ENCODE data around the gene DLX5.

The DLX5 gene

GRCh38 chr7:97005183-97006054 lies 19.2 kb downstream of the DLX5 start, which contains the start of gene DLX6:
TSS of gene DLX6 (plus strand) at chr7:97005553. CDS start at chr7:97005978, 425 bp downstream.
- peak; percentile 95 for DNase-seq

DNA sequence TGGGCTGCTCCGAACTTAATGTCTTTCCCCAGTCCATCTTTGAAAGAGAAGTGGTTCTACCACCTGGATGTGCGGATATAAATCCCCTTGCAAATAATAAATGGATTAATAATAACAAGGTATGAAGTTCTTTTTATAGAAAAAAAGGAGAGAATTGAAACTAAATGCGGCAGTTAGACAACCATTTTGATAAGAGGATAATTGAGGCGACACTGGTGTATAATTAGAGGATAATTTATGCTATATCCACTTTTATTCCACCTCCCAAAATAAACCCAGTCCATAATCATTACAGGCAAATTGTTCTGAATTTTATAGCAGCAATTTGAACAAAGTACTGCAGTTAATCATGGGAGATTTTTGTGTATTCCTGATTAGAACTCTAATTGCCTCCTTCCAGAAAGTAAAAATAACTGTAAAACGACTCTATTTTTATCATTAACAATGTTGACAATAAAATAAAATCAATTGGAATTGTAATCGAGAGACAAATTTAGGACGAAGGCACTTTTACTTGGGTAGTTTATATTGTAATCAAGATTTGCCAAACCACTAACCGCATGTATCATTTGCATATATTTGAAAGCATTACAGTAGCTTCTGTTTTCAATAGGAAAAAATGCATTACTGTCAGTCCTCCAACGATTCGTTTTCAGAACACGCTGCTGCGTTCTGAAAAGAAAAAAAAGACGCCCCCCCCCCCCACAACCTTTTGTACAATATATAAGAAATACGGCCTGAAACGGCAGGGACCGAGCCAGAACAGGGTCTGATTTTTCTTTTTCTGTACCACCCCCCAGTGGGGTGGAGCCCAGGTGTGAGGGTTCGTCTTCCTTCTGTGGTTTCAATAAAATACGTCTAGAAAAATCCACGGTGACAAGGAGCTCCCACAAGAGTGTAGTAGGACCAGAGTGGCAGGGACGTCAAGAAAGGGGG lies 20.1 kb downstream of the DLX5 start:
- DNase-seq = peak; percentile 97

DNA sequence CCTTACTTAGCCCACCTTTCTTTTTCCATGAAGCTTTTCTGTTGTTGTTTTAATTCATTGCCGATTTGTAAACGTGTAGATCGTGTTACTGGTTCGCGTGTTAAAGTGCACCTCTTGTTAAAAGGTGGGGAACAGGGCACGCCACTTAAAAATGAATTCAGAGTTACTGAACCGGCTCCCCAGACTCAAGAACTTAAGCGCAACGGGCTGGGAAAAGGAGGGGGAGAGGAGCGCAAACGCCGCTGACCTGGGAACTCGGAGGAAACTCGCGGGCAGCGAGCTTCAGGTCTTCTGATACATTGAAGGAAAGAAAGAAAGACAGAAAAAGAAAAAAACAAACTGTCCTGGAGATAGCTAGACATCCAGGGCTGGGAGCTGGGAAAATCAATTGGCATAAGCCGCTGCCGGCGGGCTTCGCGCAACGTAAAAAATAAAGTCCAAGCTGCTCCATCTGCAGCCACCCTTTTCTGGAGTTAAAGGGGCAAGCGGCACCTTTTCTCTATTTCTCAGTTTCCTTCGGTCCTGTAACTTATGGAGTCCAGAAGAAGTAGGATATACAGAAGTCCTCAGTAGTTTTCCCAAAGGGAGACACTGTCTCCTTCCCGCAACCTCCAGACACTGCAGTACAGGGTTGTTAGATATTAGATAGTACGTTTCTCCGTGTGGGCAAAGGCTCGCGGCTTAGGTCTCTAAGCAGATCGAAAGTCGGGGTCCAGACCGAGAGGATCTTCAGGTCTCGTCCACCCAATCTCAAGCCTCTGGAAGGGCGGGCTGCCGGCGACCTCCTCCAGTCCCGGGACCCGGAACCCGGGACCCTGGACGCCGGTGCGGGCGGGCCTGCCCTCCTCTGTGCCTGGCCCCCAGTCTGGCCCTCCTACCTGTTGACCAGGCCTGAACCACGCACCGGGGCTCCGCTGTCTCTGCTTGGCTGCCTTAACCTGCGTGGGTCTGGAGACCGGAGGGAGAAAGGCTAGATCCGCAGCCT lies 21.1 kb downstream of the DLX5 start:
- no peak for DNase-seq

GRCh38 chr7:97002555-97003261 lies 21.9 kb downstream of the DLX5 start:
- no peak for DNase-seq

GRCh38 chr7:97001656-97002554 lies 22.7 kb downstream of the DLX5 start:
- DNase-seq = no peak

DNA sequence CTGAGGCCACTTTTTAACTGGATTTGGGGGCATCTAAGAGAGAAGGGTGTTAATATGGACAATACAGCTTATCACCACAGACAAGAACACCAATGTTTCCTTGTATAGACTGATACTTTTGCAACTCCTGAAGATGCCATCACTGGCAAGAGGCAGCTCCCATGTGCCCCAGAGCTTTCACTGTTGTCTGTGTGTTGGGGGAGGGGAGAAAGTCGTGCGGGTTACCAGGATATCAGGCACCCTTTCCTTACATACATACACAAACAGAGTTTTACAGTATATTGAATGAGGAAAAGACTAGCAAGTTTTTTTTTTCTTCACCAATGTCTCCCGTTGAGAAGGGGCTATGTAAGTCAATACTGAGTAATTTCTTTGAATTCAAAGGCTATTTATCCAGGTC lies 23.4 kb downstream of the DLX5 start:
- no peak for DNase-seq

DNA sequence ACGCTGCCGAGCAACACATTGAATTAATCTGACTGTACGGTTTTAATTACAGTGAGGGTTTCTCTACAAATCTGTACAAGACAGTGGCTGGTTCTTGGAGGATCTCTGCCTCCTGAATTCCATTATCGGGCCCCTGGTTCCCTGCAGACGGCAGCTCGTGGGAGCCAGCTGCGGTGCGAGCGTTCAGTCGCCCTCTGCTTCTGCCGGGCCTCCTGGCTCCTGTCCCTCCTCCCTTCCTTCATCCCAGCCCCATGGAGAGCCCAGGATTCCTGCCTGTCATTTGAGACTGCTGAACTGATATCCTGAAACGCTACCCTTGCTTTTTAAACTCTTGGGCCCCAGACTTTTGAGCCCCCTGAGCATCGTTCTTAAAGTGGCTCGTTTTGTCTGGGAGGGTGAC lies 25.9 kb downstream of the DLX5 start:
- no peak for DNase-seq

DNA sequence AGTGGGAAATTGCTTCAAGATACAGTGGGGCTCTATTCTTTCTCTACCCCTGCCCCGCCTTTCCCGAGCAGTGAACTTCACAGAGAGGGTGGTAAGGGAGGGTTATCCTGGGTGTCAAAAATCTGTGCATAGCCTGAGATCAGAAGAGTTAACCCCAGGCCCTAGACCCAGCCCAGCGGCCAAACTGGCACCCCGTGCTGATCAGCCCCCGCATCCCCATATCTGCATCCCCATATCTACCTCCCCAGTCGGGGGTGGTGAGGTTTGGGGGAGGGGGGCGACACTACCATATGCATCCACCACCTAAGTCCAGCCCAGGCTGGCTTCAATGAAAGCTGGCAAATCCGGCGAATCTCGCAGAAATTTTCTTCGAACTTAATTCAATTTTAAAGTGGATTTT lies 26.3 kb downstream of the DLX5 start:
- no peak for DNase-seq

GRCh38 chr7:96997512-96998032 lies 27.1 kb downstream of the DLX5 start:
- peak; percentile 40 for DNase-seq

DNA sequence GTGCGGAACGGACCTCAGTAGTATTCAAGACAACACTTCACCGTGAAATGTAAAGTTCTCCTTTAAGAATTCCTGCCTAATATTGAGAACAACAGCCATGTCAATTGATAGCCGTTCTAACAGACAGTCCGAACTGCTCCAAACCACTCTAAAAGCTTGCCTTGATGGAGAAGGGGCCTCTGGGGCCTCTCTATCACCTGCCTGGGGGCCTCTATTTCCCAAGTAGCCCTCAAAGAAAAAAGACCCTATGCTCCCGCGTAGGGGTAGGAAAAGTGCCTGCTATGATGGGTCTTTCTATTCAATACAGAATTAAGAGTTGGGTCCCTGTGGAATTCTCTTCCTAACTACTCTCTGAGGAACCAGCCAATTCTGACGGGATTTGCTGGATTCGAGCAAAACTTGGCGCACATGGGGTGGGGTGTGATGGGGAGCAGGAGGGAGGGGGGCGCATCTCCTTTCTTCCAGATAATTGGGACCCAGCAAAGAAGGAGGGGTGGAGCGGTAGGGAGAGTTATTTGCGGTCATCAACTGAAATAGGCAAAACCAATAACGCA lies 27.6 kb downstream of the DLX5 start:
- DNase-seq = no peak

GRCh38 chr7:96996111-96996957 lies 28.3 kb downstream of the DLX5 start:
- no peak for DNase-seq

DNA sequence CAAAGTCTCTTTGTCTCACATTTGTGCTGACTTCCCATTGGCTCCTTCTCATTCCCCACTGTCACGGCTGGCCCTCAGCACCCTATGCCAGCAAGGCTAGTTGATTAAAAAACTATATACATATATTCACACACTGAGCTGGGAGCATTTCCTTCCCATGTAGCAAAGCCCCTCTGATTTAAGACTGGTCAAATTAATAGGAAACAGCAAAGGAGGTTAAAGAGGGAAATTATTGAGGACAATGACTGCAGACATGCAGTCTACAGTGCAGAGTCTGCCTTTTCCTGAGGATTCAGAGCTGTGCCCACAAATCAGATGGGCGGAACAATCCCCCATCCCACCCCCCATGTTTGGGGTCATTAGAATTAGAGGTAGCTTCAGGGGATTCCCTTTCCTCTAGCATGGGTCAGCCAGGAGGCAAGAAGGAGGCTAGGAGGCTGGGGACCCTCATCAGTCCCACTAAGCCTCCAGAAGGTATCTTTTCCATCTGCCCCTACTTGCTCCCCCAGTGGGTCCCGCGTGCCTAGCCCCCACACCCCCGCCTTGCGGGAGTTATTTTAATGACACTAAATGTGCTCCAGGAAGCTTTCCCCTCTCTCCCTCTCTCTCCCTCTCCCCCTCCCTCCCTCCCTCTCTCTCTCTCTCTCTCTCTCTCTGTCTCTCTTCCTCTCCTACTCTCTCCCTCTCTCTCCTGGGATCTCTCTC lies 29.1 kb downstream of the DLX5 start:
- no peak for DNase-seq

GRCh38 chr7:96993980-96994379 lies 30.7 kb downstream of the DLX5 start:
- no peak for DNase-seq

- DNase-seq = no peak
Observed at GRCh38 chr7:96993094-96993865, 31.4 kb downstream of the DLX5 start.

GRCh38 chr7:96992192-96993005 lies 32.2 kb downstream of the DLX5 start:
- DNase-seq = no peak

DNA sequence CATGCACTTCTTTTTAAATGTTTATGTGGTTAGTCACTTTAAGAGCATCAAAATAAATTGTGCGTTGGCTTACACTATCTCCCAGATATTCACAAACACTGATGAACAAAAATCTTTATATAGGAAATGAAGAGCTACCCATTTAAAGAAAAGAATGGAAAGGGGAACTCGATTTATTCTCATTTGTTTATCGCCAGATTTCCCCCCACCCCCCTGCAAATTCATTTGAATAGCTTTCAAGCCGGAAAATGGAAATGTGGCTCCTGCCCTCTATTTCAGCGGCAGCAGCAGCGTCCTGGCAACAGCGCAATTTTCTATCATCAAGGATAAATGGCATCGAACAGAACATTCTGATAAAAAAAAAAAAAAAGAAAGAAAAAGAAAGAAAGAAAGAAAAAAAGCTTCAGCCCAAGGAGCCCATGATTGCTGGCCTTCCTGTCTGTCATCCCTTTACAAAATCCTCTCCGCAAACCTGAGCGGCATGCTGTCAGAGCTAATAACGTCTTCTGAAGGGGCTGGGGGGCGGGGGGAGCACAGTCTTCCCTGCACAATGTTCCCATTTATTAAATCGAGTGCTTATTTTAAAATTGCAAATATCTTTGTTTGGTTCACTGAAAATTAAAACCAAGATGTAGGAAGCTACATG lies 33.0 kb downstream of the DLX5 start:
- DNase-seq = no peak

Data from NCI-H1436 treated with DMSO at 0.1 percent for 48 hours (cell line).